GM23248 (cell line): Measurements from ENCODE around the gene LPCAT4.

ENCODE experiments used
- EZH2 ChIP-seq: fragments of 200-600 bp; sonication (generic); IDR thresholded peaks from 2 replicates; pipeline ENCODE4 v1.6.1; 2018; ENCODE audit warnings: antibody characterized with exemption, mild to moderate bottlenecking; ENCODE audit not compliant: insufficient read depth, poor library complexity, severe bottlenecking
- EZH2phosphoT487 ChIP-seq: fragments of 200-600 bp; sonication (generic); IDR thresholded peaks from 2 replicates; pipeline ENCODE4 v1.6.1; 2018; ENCODE audit warnings: antibody characterized with exemption, moderate library complexity, mild to moderate bottlenecking, low read depth; ENCODE audit not compliant: insufficient read depth

GRCh38 chr15:34323217-34323616 is 43.8 kb downstream of the LPCAT4 start:
- TF ChIP-seq EZH2phosphoT487 (no peak), EZH2 (no peak)
